ENCODE measurements around the gene ATRIP.
"Not testable (repeated sequence)": the region's sequence is repeated elsewhere in the genome, so short reads cannot be mapped to it uniquely, and the experiment has no call there.

The ATRIP gene

DNA sequence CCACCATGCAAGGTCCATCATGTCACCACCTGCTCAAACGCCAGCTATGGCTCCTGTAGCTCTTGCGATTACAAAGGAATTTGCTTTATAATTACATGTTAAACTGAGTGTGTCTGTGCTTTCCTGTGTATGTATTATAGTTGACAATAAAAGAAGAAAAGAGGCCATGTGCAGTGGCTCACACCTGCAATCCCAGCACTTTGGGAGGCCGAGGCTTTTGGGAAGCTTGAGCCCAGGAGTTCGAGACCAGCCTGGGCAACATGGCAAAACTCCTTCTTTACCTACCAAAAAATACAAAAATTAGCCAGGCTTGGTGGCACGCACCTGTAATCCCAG is 27.0 kb downstream of the ATRIP start:
- no peak for DNase-seq (ENCODE audit: low spot score)
- in situ Hi-C loops (cut with MboI; ENCODE audit: low pct_unique_long_range_greater_than_20kb, low sequenced_read_pairs, unreplicated experiment), result no loop called here
- no peak for TF ChIP-seq CTCF (IDR thresholded peaks at IDR 0.05; ENCODE audit: extremely low read depth, insufficient read depth, missing control alignments)

GRCh38 chr3:48474031-48474430 is 27.5 kb downstream of the ATRIP start:
- DNase-seq (ENCODE audit: low spot score); in situ Hi-C loops (cut with MboI; ENCODE audit: low pct_unique_long_range_greater_than_20kb, low sequenced_read_pairs, unreplicated experiment): not testable (repeated sequence)

GRCh38 chr3:48474619-48475018 is 28.1 kb downstream of the ATRIP start:
- DNase-seq (ENCODE audit: low spot score), result no peak
- in situ Hi-C loops (cut with MboI; ENCODE audit: low pct_unique_long_range_greater_than_20kb, low sequenced_read_pairs, unreplicated experiment), result no loop called here
- TF ChIP-seq CTCF (IDR thresholded peaks at IDR 0.05; ENCODE audit: extremely low read depth, insufficient read depth, missing control alignments), result no peak

GRCh38 chr3:48475188-48475587 is 28.7 kb downstream of the ATRIP start:
- no peak for TF ChIP-seq CTCF (IDR thresholded peaks at IDR 0.05; ENCODE audit: extremely low read depth, insufficient read depth, missing control alignments)
- no peak for DNase-seq (ENCODE audit: low spot score)
- in situ Hi-C loops (cut with MboI; ENCODE audit: low pct_unique_long_range_greater_than_20kb, low sequenced_read_pairs, unreplicated experiment), result no loop called here

- no peak for DNase-seq (ENCODE audit: low spot score)
- in situ Hi-C loops (cut with MboI; ENCODE audit: low pct_unique_long_range_greater_than_20kb, low sequenced_read_pairs, unreplicated experiment), result no loop called here
- no peak for TF ChIP-seq CTCF (IDR thresholded peaks at IDR 0.05; ENCODE audit: extremely low read depth, insufficient read depth, missing control alignments)
These were observed 30.0 kb downstream of the ATRIP start for GRCh38 chr3:48476426-48477053.

- TF ChIP-seq CTCF (IDR thresholded peaks at IDR 0.05; ENCODE audit: extremely low read depth, insufficient read depth, missing control alignments), result no peak
- in situ Hi-C loops (cut with MboI; ENCODE audit: low pct_unique_long_range_greater_than_20kb, low sequenced_read_pairs, unreplicated experiment), result no loop called here
- DNase-seq (ENCODE audit: low spot score), result no peak
These were observed 31.5 kb downstream of the ATRIP start for GRCh38 chr3:48477959-48478520.

DNA sequence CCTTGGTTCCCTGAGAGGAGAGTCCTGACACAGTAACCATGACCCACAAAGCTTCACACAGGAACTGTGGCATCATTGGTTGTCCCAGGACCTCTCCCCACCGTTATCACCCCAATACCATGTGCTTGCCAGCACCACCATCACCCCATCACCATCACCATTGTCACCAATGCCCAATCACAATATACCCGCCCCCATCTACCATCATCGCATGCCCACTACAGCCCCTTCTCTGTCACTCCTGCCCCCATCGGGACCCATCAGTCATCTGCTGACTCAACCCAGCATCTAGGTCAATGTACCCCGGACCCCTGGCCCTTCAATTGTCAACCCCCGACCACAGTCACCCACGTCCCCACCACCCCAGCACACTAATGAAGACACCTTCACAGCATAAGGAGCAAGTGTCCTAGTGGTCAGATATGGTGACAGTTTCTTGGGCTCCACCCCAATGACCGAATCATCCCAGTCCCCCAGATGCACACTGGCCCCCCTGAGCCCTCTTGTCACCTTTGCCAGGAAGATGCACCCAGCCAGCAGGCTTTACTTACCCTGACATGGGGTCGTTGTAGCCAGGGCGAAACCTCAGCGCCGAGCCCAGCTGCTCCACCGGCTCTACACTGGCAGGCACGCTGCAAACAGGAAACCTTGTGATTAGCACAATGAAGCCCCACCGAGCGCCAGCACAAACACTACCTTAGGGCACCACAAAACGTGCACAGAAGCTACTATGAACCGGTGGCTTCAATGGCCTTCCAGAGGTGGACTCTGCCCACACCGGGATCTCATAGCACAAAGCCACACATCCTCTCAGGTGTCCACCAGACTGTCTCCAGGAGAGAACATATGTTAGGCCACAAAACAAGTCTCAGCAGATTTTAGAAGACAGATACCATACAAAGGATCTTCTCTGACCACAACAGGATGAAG is 32.4 kb downstream of the ATRIP start:
- TF ChIP-seq CTCF (IDR thresholded peaks at IDR 0.05; ENCODE audit: extremely low read depth, insufficient read depth, missing control alignments), result no peak
- in situ Hi-C loops (cut with MboI; ENCODE audit: low pct_unique_long_range_greater_than_20kb, low sequenced_read_pairs, unreplicated experiment), result no loop called here
- DNase-seq (ENCODE audit: low spot score), result no peak

DNA sequence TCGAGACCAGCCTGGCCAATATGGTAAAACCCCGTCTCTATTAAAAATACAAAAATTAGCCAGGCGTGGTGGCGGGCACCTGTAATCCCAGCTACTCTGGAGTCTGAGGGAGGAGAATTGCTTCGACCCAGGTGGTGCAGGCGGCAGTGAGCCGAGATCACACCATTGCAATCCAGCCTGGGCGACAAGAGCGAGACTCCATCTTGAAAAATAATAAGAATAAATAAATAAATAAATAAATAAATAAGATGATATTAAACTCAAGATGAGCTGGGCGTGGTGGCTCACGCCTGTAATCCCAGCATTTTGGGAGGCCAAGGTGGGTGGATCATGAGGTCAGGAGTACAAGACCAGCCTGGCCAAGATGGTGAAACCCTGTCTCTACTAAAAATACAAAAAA is 34.4 kb downstream of the ATRIP start:
- DNase-seq (ENCODE audit: low spot score); in situ Hi-C loops (cut with MboI; ENCODE audit: low pct_unique_long_range_greater_than_20kb, low sequenced_read_pairs, unreplicated experiment): not testable (repeated sequence)

DNA sequence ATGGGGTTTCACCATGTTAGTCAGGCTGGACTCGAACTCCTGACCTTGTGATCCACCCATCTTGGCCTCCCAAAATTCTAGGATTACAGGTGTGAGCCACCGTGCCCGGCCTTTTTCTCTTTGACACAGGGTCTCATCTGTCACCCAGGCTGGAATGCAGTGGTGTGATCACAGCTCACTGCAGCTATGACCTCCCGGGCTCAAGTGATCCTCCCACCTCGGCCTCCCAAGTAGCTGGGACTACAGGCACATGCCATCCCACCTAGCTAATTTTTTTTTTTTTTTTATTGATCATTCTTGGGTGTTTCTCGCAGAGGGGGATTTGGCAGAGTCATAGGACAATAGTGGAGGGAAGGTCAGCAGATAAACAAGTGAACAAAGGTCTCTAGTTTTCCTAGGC is 36.3 kb downstream of the ATRIP start:
- in situ Hi-C loops (cut with MboI; ENCODE audit: low pct_unique_long_range_greater_than_20kb, low sequenced_read_pairs, unreplicated experiment), result not testable (repeated sequence)

More for the DNA sequence above, 36.3 kb downstream of the ATRIP start:
- DNase-seq (ENCODE audit: low spot score), result not testable (repeated sequence)

Data from GM13977 (cell line).